Transverse colon (tissue), 4 donors: Measurements from ENCODE around the gene TNS4. TPM values are rescaled to one million over a fixed set of nuclear protein-coding genes. Genes with fewer than 3 reads are reported as not detected.
A peak's percentile ranks its signal among the peaks of the same experiment; 100 is the strongest.

ENCODE experiments used
- DNase-seq: peaks from one replicate; pipeline ENCODE4 v3.0.0-alpha.2; 2019
- H3K27ac ChIP-seq, 4 donors: fragments of 200-600 bp; sonication (generic); 2 replicates each; pipeline ENCODE4 v1.5.1; 2016 to 2018; ENCODE audit warnings: inconsistent platforms in 4 of 4
- H3K27me3 ChIP-seq: fragments of 200-600 bp; sonication (generic); 2 replicates; pipeline ENCODE4 v1.5.1; 2017; ENCODE audit warnings: inconsistent platforms
- H3K36me3 ChIP-seq, 4 donors: fragments of 200-600 bp; sonication (generic); 2 replicates each; pipeline ENCODE4 v1.5.1; 2017 to 2019; ENCODE audit warnings: inconsistent platforms in 4 of 4
- H3K4me1 ChIP-seq, 4 donors: fragments of 200-600 bp; sonication (generic); 2 replicates each; pipeline ENCODE4 v1.5.1; 2017 to 2020; ENCODE audit warnings: inconsistent platforms in 4 of 4
- H3K4me3 ChIP-seq, 4 donors: fragments of 200-600 bp; sonication (generic); 1 replicate in 1 of 4; 2 replicates in 3 of 4; pipeline versions ENCODE4 v1.5.1 to v1.6.1; 2017 to 2019; ENCODE audit warnings: inconsistent platforms in 4 of 4
- H3K9me3 ChIP-seq, 2 donors: fragments of 200-600 bp; sonication (generic); 2 replicates each; pipeline ENCODE4 v1.5.1; 2017 to 2019; ENCODE audit warnings: inconsistent platforms in 2 of 2
- EP300 ChIP-seq: sonication (generic); formaldehyde crosslinking; IDR thresholded peaks from one replicate; pipeline ENCODE4 v1.6.1; 2017; ENCODE audit warnings: antibody characterized with exemption, low read depth
- POLR2A ChIP-seq: fragments of 450-650 bp; IDR thresholded peaks from one replicate; pipeline ENCODE4 v1.6.1; 2016; ENCODE audit warnings: antibody characterized with exemption, mild to moderate bottlenecking, moderate library complexity
- POLR2AphosphoS5 ChIP-seq, 3 donors: sonication (generic); formaldehyde crosslinking; IDR thresholded peaks; one replicate each; pipeline ENCODE4 v1.6.1; 2016; ENCODE audit warnings: antibody characterized with exemption in 3 of 3
- WGBS, 2 donors: methylation state at CpG; one replicate each; pipeline ENCODE4 v1.1.5; 2018; ENCODE audit warnings: low coverage in 1 of 2; 5-methylcytosine and 5-hydroxymethylcytosine counted together
- in situ Hi-C, 4 donors: fragments of 200-750 bp; cut with MboI; loops; one replicate each; pipeline versions ENCODE4 v1.15.0 to v1.15.1; 2017; ENCODE audit warnings: low sequenced_read_pairs in 3 of 4, low pct_ligation_motif_present in 1 of 4, low pct_unique_long_range_greater_than_20kb in 1 of 4
- intact Hi-C: fragments of 100-400 bp; cut with DNase I; formaldehyde crosslinking; loops from one replicate; pipeline ENCODE4 v1.15.1; 2023; ENCODE audit warnings: low total_unique reads
- total RNA-seq, 4 donors: library from RNA; depleted of rRNA; stranded (reverse); fragments of >200 nt; gene quantifications; one replicate each; pipeline ENCODE4 v1.1.0, GENCODE V29; 2016
- TF ChIP-seq, protein P1 (sequence below), 5 experiments: fragments of 200-600 bp in 3 of 5; fragments of 450-650 bp in 2 of 5; sonication (generic) in 3 of 5; IDR thresholded peaks; 1 replicate in 2 of 5; 2 replicates in 3 of 5; pipeline ENCODE4 v1.5.1; 2016 to 2017; ENCODE audit warnings: antibody characterized with exemption in 5 of 5, inconsistent platforms in 3 of 5, mild to moderate bottlenecking in 2 of 5, moderate library complexity in 1 of 5

The TNS4 gene
- total RNA-seq, 4 donors from 2014 or later: 1.2 to 4.2 (median 2.5) TPM; not detected in 1

DNA sequence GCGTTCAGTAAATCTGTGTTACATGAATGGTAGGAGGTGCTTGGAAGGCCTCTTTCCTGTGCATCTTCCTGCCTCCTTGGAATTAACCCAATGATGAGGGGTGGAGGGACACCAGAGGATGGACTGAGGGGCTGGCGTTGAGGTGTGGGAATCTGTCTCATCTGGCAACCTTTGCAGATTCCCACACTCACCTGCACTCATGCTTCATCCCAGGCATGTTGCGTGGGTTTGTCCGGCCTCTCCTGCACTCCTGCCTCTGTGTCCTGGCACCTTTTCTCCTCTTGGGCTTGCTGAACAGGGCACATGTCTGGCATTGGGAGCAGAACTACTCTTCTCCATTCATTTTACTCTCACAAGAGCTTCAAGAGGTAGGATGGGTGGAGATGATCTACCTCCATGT, 61.3 kb downstream of the TNS4 start:
- in situ Hi-C loops (loop anchor here in 3 of 4 donors (5.0 to 25.0 kb wide), 2 partner anchors 92 to 97 kb away; no protein-coding TSS in a partner anchor), intact Hi-C loops (loop anchor here (5.0 kb wide), 2 partner anchors 37 to 92 kb away; no protein-coding TSS in a partner anchor)
- 80 to 89% methylated on average over 1 to 4 of the region's 4 CpGs for WGBS, 2 donors
- no peak for DNase-seq
- Histone ChIP-seq H3K4me1 (peaks cover 7 to 34% (median 19%) of the 10 kb centered on the region in 4 donors), H3K4me3 (no peak overlapping the region), H3K36me3 (no peaks in the 10 kb centered on the region), H3K27ac (no peak overlapping the region), H3K9me3 (no peaks in the 10 kb centered on the region), H3K27me3 (no peaks in the 10 kb centered on the region)
- TF ChIP-seq, protein P1, sequence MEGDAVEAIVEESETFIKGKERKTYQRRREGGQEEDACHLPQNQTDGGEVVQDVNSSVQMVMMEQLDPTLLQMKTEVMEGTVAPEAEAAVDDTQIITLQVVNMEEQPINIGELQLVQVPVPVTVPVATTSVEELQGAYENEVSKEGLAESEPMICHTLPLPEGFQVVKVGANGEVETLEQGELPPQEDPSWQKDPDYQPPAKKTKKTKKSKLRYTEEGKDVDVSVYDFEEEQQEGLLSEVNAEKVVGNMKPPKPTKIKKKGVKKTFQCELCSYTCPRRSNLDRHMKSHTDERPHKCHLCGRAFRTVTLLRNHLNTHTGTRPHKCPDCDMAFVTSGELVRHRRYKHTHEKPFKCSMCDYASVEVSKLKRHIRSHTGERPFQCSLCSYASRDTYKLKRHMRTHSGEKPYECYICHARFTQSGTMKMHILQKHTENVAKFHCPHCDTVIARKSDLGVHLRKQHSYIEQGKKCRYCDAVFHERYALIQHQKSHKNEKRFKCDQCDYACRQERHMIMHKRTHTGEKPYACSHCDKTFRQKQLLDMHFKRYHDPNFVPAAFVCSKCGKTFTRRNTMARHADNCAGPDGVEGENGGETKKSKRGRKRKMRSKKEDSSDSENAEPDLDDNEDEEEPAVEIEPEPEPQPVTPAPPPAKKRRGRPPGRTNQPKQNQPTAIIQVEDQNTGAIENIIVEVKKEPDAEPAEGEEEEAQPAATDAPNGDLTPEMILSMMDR (IDR thresholded peaks at IDR 0.05): no peak
- no peak for TF ChIP-seq POLR2A
- no peak for TF ChIP-seq POLR2AphosphoS5 (IDR thresholded peaks at IDR 0.05)
- TF ChIP-seq EP300: no peak

DNA sequence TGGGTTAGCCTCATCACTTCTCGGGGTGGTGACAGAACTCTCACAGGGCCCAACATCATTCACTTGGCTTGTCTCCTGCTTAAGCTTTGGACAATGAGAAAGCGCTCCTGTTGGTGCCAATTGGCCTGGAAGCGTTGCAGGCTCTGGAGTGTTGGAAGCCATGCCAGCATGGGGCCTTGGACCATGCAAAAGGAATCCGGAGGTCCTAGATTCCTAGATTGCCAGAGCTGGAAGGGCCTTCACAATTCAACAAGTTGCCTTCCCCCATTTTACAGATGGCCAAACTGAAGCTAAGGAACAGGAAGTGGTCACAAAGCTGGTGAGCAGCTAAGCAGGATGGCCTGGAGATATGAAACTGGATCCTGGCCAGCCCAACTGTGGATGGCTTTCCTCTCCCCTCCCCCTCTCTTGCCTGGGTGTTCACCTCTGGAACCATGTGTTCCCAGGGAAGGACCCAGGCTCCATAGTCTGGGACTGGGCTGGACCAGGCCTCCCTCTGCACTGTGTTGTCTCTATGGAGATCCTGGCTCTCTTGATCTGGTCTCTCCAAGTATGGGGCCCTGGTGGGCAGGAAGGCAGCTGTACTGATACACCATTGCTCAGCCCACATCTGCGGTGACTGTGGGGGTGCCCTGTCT, 64.2 kb downstream of the TNS4 start:
- H3K27ac ChIP-seq: no peak overlapping the region
- H3K4me1 ChIP-seq: peaks cover 4 to 36% (median 14%) of the 10 kb centered on the region in 4 donors
- H3K36me3 ChIP-seq: no peaks in the 10 kb centered on the region
- H3K9me3 ChIP-seq: no peaks in the 10 kb centered on the region
- H3K27me3 ChIP-seq: no peaks in the 10 kb centered on the region
- 90% methylated on average over 5 of the region's 5 CpGs; no CpG with 5 or more reads in 1 of the 2 donors for WGBS, 2 donors
- intact Hi-C loops: no loop called here
- DNase-seq: no peak
- in situ Hi-C loops: loop anchor here in 3 of 4 donors (10.0 to 25.0 kb wide), 2 partner anchors 98 to 100 kb away; no protein-coding TSS in a partner anchor
- no peak overlapping the region for H3K4me3 ChIP-seq
- TF ChIP-seq POLR2AphosphoS5 (IDR thresholded peaks at IDR 0.05) (no peak), EP300 (no peak), POLR2A (no peak)
- TF ChIP-seq, protein P1 (IDR thresholded peaks at IDR 0.05): no peak

DNA sequence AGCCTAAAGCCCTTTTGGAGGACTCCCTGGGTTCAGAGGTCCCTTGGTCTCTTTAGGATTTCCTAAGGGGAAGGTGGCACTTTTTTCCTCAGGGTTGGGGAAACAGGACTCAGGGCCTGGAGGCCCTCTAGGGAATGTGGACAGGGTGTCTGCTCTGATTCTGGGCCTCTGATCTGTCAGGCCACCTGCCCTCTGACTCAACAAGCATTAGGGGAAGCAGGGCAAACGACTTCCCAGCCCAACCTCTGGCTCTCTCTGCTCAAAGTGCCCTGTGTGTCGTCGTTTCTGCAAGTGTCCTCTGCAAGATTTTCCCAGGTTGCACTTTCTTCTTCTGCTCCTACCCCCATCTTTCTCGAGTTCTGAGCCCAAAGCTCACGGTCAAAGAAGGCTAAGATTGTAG, 64.8 kb downstream of the TNS4 start:
- TF ChIP-seq, protein P1 (IDR thresholded peaks at IDR 0.05): no peak
- TF ChIP-seq EP300 (no peak), POLR2A (no peak), POLR2AphosphoS5 (IDR thresholded peaks at IDR 0.05) (no peak)
- H3K4me1 ChIP-seq: peaks cover 0 to 31% (median 13%) of the 10 kb centered on the region in 4 donors
- no peak overlapping the region for H3K4me3 ChIP-seq
- no peak for DNase-seq
- no peaks in the 10 kb centered on the region for H3K27me3 ChIP-seq
- in situ Hi-C loops: loop anchor here in 3 of 4 donors (10.0 to 25.0 kb wide), 2 partner anchors 98 to 101 kb away; no protein-coding TSS in a partner anchor
- 60 to 71% methylated on average over 5 of the region's 5 CpGs for WGBS, 2 donors
- intact Hi-C loops: no loop called here
- H3K9me3 ChIP-seq: no peaks in the 10 kb centered on the region
- H3K36me3 ChIP-seq: no peaks in the 10 kb centered on the region
- H3K27ac ChIP-seq: no peak overlapping the region

DNA sequence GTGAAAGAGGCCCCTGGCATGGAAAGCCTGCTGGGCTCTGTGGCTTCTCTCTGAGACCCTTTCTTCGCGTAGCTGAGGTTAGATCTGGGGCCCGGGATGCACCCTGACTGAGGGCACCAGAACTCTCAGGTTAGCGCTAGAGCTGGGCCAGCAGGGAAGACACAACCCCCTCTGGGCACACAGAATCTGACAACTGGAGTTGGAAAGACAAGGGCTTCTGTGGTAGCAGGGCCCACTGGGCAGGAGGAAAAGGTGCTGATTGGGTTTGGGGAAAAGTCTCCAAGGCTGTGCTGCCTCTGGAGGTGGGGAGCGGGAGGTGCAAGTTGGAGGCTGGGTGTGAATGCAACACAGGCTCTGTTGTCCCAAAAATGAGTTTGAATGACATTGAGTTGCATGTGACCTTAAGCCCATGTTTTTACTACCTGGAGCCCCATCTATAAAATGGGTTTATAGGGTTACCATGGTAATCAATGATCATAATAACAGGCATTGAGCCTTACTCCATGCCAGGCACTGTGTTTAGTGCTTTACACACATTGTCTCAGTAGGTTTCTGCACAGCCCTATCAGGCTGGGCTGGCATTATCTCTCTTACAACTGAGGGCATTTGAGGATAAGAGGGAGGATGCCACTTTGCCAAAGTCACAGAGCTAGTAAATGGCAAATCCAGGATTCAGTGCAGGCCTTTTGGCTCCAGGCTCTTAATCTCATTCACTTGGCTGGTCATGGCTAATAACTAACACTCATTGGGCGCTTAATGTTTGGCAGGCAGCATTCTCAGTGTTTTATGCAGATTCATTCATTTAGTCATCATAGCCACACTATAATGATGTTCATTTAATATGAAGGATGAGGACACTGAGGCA, 67.6 kb downstream of the TNS4 start:
- 88% methylated on average over 6 of the region's 6 CpGs; no CpG with 5 or more reads in 1 of the 2 donors for WGBS, 2 donors
- no peaks in the 10 kb centered on the region for H3K9me3 ChIP-seq
- peaks cover 0 to 25% (median 13%) of the 10 kb centered on the region in 4 donors for H3K4me1 ChIP-seq
- no peak for DNase-seq
- no peak for TF ChIP-seq POLR2A
- TF ChIP-seq, protein P1 (IDR thresholded peaks at IDR 0.05): peak; percentile 37 to 48 (median 47)
- H3K36me3 ChIP-seq: no peaks in the 10 kb centered on the region
- in situ Hi-C loops: loop anchor here in 3 of 4 donors (10.0 to 25.0 kb wide), 2 partner anchors 101 to 104 kb away; no protein-coding TSS in a partner anchor
- no peak overlapping the region for H3K4me3 ChIP-seq
- H3K27ac ChIP-seq: peak overlapping the region; percentile 63 to 85 (median 74)
- intact Hi-C loops: no loop called here
- no peaks in the 10 kb centered on the region for H3K27me3 ChIP-seq
